Endothelial cell of umbilical vein (primary cell): ENCODE data around the gene BMPR1A.

Experiments used
- POLR2A ChIP-seq: IDR thresholded peaks from 2 replicates; pipeline ENCODE4 v1.6.1; 2012; ENCODE audit warnings: low read depth, mild to moderate bottlenecking, control low read depth, low read length
- POLR2AphosphoS5 ChIP-seq: IDR thresholded peaks from 2 replicates; pipeline ENCODE4 v1.6.1; 2012; ENCODE audit warnings: low read depth, mild to moderate bottlenecking, control low read depth, low read length, moderate library complexity; ENCODE audit not compliant: insufficient read depth

GRCh38 chr10:86974484-86974883, 218.1 kb downstream of the BMPR1A start:
- TF ChIP-seq POLR2AphosphoS5 (no peak), POLR2A (no peak)
